Right cardiac atrium (tissue), 5 donors: Measurements from ENCODE around the gene B4GALT5. TPM values are rescaled to one million over a fixed set of nuclear protein-coding genes. Genes with fewer than 3 reads are reported as not detected.

Experiments used
- ATAC-seq, 2 donors: fragments of 200-7000 bp; cut with Tn5 transposase; one replicate each; pipeline versions ENCODE4 v1.8.0 to v1.9.1; 2020; ENCODE audit warnings: moderate library complexity in 2 of 2, mild to moderate bottlenecking in 1 of 2
- DNase-seq, 3 donors: peaks; one replicate each; pipeline ENCODE4 v3.0.0-alpha.2; 2020
- H3K27ac ChIP-seq: one replicate; pipeline ENCODE4 v1.5.1; 2013; ENCODE audit warnings: mild to moderate bottlenecking, low read length, control low read depth, moderate library complexity
- H3K27me3 ChIP-seq: one replicate; pipeline ENCODE4 v1.6.1; 2013; ENCODE audit not compliant: control insufficient read depth, insufficient read depth
- H3K4me1 ChIP-seq: one replicate; pipeline ENCODE4 v1.6.1; 2013; ENCODE audit warnings: low read length; ENCODE audit not compliant: control insufficient read depth, insufficient read depth
- H3K4me3 ChIP-seq: one replicate; pipeline ENCODE4 v1.5.1; 2013; ENCODE audit warnings: low read length, control low read depth
- H3K9me3 ChIP-seq: one replicate; pipeline ENCODE4 v1.6.1; 2013; ENCODE audit warnings: low read length; ENCODE audit not compliant: control insufficient read depth
- WGBS: extraction: QIAGEN DNeasy Blood & Tissue Kit; methylation state at CpG from one replicate; pipeline ENCODE4 v1.1.7; 2013; 5-methylcytosine and 5-hydroxymethylcytosine counted together
- intact Hi-C, 4 donors: fragments of 100-400 bp; cut with DNase I; formaldehyde crosslinking; loops; one replicate each; pipeline versions ENCODE4 v1.11.0 to v1.14.0; 2022 to 2023
- polyA plus RNA-seq: library from polyadenylated mRNA; stranded (reverse); fragments of 200-250 nt; gene quantifications from one replicate; pipeline ENCODE4 v1.2.3, GENCODE V29; 2013
- total RNA-seq, 4 donors: library from RNA; stranded (reverse); fragmentation: NEBNext Ultra II Directional; extraction: Animal tissue kit (Norgen Biotek cat#: 25700); gene quantifications; one replicate each; pipeline ENCODE4 v1.2.1, GENCODE V29; 2021
- donor health status: healthy with polysubstance abuse.
- donor health status: DM: no; HTN: yes; CAD: no.
- donor health status: DM: no; HTN: no; CAD: no.
- donor health status: DM: no; HTN: yes; CAD: no; lungs with severe emphysema.
- donor health status: DM: yes; HTN: yes; CAD: no.

The B4GALT5 gene
- total and polyA plus RNA-seq, 5 donors: 13.8 to 33.6 (median 23.2) TPM

- intact Hi-C loops: no loop called here
- WGBS: 71% methylated on average over 5 of the region's 5 CpGs
Measured at GRCh38 chr20:49752201-49752903, 38.7 kb upstream of the B4GALT5 start.

GRCh38 chr20:49751397-49751736, 37.7 kb upstream of the B4GALT5 start:
- DNase-seq (no peak), ATAC-seq (no peak)
- H3K9me3 ChIP-seq: no peaks in the 10 kb centered on the region
- intact Hi-C loops: no loop called here
- no peaks in the 10 kb centered on the region for H3K27me3 ChIP-seq
- no peak overlapping the region for H3K27ac ChIP-seq
- 80% methylated on average over 3 of the region's 3 CpGs for WGBS
- H3K4me1 ChIP-seq: peaks cover 4% of the 10 kb centered on the region
- H3K4me3 ChIP-seq: no peak overlapping the region

More at GRCh38 chr20:49752201-49752903, 38.7 kb upstream of the B4GALT5 start:
- DNase-seq (no peak), ATAC-seq (no peak)
- Histone ChIP-seq H3K27ac (no peak overlapping the region), H3K27me3 (no peaks in the 10 kb centered on the region), H3K4me1 (peaks cover 4% of the 10 kb centered on the region), H3K9me3 (no peaks in the 10 kb centered on the region), H3K4me3 (no peak overlapping the region)

GRCh38 chr20:49750611-49751396, 37.1 kb upstream of the B4GALT5 start:
- no peaks in the 10 kb centered on the region for H3K9me3 ChIP-seq
- peak in 1 of 3 donors; percentile 56 for DNase-seq
- intact Hi-C loops: no loop called here
- no peak overlapping the region for H3K27ac ChIP-seq
- no peak overlapping the region for H3K4me3 ChIP-seq
- no peaks in the 10 kb centered on the region for H3K27me3 ChIP-seq
- no peak for ATAC-seq
- peaks cover 4% of the 10 kb centered on the region for H3K4me1 ChIP-seq
- 67% methylated on average over 12 of the region's 12 CpGs for WGBS

- Histone ChIP-seq H3K27ac (no peak overlapping the region), H3K27me3 (no peaks in the 10 kb centered on the region), H3K9me3 (no peaks in the 10 kb centered on the region), H3K4me3 (no peak overlapping the region), H3K4me1 (peaks cover 4% of the 10 kb centered on the region)
- no peak for ATAC-seq
- WGBS: 77% methylated on average over 1 of the region's 1 CpG
- intact Hi-C loops: no loop called here
- DNase-seq: no peak
Measured at GRCh38 chr20:49749625-49750024, 35.9 kb upstream of the B4GALT5 start.

GRCh38 chr20:49748525-49748838, 34.8 kb upstream of the B4GALT5 start:
- 91% methylated on average over 3 of the region's 3 CpGs for WGBS
- ATAC-seq (no peak), DNase-seq (no peak)
- intact Hi-C loops: no loop called here
- no peaks in the 10 kb centered on the region for H3K9me3 ChIP-seq
- no peak overlapping the region for H3K27ac ChIP-seq
- no peak overlapping the region for H3K4me3 ChIP-seq
- peaks cover 4% of the 10 kb centered on the region for H3K4me1 ChIP-seq
- no peaks in the 10 kb centered on the region for H3K27me3 ChIP-seq

- H3K27me3 ChIP-seq: no peaks in the 10 kb centered on the region
- no peaks in the 10 kb centered on the region for H3K9me3 ChIP-seq
- H3K27ac ChIP-seq: peak overlapping the region; percentile 95
- ATAC-seq (peak; percentile 98 to 99), DNase-seq (peak; percentile 94 to 97 (median 96))
- H3K4me1 ChIP-seq: peaks cover 4% of the 10 kb centered on the region
- intact Hi-C loops: no loop called here
- WGBS: 30% methylated on average over 10 of the region's 10 CpGs
- no peak overlapping the region for H3K4me3 ChIP-seq
Measured at GRCh38 chr20:49747707-49748524, 34.2 kb upstream of the B4GALT5 start.

GRCh38 chr20:49742948-49743347, 29.3 kb upstream of the B4GALT5 start:
- H3K4me1 ChIP-seq: peaks cover 4% of the 10 kb centered on the region
- no peak for ATAC-seq
- H3K9me3 ChIP-seq: no peaks in the 10 kb centered on the region
- no peak overlapping the region for H3K4me3 ChIP-seq
- H3K27ac ChIP-seq: no peak overlapping the region
- WGBS: 80% methylated on average over 9 of the region's 9 CpGs
- no peak for DNase-seq
- no peaks in the 10 kb centered on the region for H3K27me3 ChIP-seq
- intact Hi-C loops: no loop called here

GRCh38 chr20:49741977-49742376, 28.3 kb upstream of the B4GALT5 start:
- Histone ChIP-seq H3K4me1 (no peaks in the 10 kb centered on the region), H3K9me3 (no peaks in the 10 kb centered on the region), H3K27me3 (no peaks in the 10 kb centered on the region), H3K27ac (no peak overlapping the region), H3K4me3 (no peak overlapping the region)
- ATAC-seq: no peak
- 90% methylated on average over 8 of the region's 8 CpGs for WGBS
- intact Hi-C loops: no loop called here
- no peak for DNase-seq

GRCh38 chr20:49740807-49741206, 27.1 kb upstream of the B4GALT5 start:
- no peaks in the 10 kb centered on the region for H3K9me3 ChIP-seq
- WGBS: 90% methylated on average over 5 of the region's 5 CpGs
- H3K4me1 ChIP-seq: no peaks in the 10 kb centered on the region
- no peak for DNase-seq
- no peak overlapping the region for H3K4me3 ChIP-seq
- H3K27ac ChIP-seq: no peak overlapping the region
- ATAC-seq: no peak
- intact Hi-C loops: no loop called here
- no peaks in the 10 kb centered on the region for H3K27me3 ChIP-seq

- no peak overlapping the region for H3K27ac ChIP-seq
- WGBS: 85% methylated on average over 6 of the region's 6 CpGs
- H3K4me3 ChIP-seq: no peak overlapping the region
- no peaks in the 10 kb centered on the region for H3K9me3 ChIP-seq
- no peaks in the 10 kb centered on the region for H3K4me1 ChIP-seq
- peak in 1 of 2 donors; percentile 48 for ATAC-seq
- intact Hi-C loops: no loop called here
- no peaks in the 10 kb centered on the region for H3K27me3 ChIP-seq
- DNase-seq: no peak
Measured at GRCh38 chr20:49739042-49739441, 25.4 kb upstream of the B4GALT5 start.

- DNase-seq (no peak), ATAC-seq (no peak)
- Histone ChIP-seq H3K27me3 (no peaks in the 10 kb centered on the region), H3K9me3 (no peaks in the 10 kb centered on the region), H3K4me1 (no peaks in the 10 kb centered on the region), H3K4me3 (no peak overlapping the region), H3K27ac (no peak overlapping the region)
- WGBS: 55% methylated on average over 2 of the region's 2 CpGs
- intact Hi-C loops: no loop called here
Measured at GRCh38 chr20:49737260-49737659, 23.6 kb upstream of the B4GALT5 start.
